ENCODE measurements around the gene VSTM2B.

The VSTM2B gene

DNA sequence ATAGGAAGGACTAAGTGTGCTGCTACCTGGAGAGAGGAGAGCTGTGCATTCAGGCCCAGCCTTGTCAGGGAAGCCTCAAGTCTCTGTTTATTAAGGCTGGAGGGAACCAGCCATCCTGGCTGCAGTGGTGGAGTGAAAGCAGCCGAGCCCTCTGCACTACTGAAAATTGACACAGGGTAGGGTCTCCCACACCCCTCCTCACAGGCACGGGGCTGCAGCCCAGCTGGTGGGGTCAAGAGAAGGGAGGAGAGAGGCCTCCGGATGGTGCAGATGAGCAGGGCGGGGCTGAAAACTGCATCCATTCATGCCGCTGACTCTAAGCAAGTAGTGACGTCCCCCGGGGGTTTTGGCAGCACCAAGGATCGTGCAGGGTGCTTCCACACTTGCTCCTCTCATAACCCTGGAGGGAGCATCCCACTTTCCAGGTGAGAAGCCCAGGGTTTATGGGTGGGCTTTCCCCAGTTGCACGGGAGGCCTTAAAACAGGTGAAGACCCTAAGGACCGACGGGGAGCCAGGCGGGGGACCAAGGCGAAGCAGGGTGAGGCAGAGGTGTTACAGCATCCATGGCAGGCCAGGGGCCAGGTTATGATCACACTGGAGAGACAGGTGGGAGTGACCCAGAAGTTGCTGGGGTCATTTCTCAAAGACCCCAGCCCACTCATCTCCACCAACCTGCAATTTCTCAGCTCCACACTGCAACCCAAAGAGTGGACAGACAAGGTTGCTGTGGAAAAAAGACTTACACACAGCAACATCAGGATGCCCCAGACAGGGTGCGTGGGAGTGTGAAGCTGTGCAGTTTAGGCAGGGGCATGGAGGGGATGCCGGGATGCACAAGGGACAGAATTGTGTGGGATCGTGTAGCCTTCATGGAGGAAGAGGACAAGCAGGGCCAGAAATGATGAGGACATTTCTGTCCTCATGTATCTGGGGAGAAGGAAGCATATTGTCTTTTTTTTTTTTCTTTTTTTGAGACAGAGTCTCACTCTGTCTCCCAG lies 36.8 kb downstream of the VSTM2B start:
- no peak overlapping the region for H3K4me3 Mint-ChIP-seq
- ATAC-seq (ENCODE audit: low read depth), result no peak
- H3K9me3 Mint-ChIP-seq, result peaks cover 9% of the 10 kb centered on the region
- no peak for DNase-seq (ENCODE audit: low spot score in 2 of 2)
- peaks cover 25% of the 10 kb centered on the region for H3K27me3 Mint-ChIP-seq
- H3K27ac Mint-ChIP-seq, result no peak overlapping the region
- H3K36me3 Mint-ChIP-seq, result no peaks in the 10 kb centered on the region
- H3K4me1 Mint-ChIP-seq, result no peaks in the 10 kb centered on the region

DNA sequence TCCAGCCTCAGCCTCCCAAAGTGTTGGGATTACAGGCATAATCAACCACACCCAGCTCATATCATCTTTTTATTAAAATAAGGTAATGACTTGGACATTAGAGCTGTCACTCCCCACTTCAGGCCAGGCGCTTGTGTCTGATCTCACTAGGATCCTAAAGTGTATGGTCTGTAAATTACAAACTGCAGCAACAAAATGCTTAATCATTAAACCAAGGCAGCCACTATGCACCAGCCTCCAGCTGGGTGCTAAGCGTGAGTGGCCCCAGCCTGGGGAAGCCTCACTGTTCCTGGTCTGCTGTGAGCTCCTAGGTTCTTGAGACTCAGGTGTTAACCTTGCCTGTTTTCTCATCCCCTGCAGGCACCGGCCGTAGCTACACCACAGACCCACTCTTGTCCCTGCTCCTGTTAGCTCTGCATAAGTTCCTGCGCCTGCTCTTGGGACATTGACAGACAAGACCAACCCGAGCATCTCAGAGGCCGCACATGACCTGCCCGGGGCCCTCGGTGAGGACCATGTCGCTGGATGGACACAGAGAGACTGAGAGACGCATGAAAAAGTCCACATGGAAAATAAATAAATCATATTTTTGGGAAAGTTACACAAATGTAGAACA lies 37.8 kb downstream of the VSTM2B start:
- Mint-ChIP-seq H3K9me3 (peaks cover 6% of the 10 kb centered on the region), H3K36me3 (no peaks in the 10 kb centered on the region), H3K4me3 (no peak overlapping the region), H3K27ac (no peak overlapping the region), H3K4me1 (no peaks in the 10 kb centered on the region), H3K27me3 (peaks cover 28% of the 10 kb centered on the region)
- no peak for DNase-seq (ENCODE audit: low spot score in 2 of 2)
- no peak for ATAC-seq (ENCODE audit: low read depth)

DNA sequence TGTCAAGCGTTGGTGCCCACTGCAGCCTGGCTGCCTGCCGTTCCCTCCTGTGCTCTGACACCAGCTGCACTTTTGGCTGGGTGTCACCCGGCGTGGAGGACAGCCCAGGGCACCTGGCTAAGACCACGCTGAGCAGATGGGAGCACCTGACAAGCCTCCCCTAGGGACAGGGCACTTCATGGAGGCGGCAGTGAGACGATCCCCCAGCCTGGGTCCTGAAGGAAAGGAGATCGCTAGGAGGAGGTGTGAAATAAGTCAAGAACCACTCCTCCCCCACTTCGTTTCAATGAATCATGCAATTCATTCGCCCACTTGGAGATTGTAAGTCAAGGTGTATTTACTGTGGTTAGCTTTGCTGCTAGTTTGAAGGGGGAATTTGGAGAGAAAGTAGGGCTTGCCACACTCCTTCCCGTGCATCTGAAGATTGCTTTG lies 38.8 kb downstream of the VSTM2B start:
- DNase-seq (ENCODE audit: low spot score in 2 of 2) (no peak), ATAC-seq (ENCODE audit: low read depth) (no peak)
- Mint-ChIP-seq H3K4me1 (no peaks in the 10 kb centered on the region), H3K36me3 (no peaks in the 10 kb centered on the region), H3K4me3 (no peak overlapping the region), H3K9me3 (peaks cover 3% of the 10 kb centered on the region), H3K27ac (no peak overlapping the region), H3K27me3 (peaks cover 28% of the 10 kb centered on the region)

DNA sequence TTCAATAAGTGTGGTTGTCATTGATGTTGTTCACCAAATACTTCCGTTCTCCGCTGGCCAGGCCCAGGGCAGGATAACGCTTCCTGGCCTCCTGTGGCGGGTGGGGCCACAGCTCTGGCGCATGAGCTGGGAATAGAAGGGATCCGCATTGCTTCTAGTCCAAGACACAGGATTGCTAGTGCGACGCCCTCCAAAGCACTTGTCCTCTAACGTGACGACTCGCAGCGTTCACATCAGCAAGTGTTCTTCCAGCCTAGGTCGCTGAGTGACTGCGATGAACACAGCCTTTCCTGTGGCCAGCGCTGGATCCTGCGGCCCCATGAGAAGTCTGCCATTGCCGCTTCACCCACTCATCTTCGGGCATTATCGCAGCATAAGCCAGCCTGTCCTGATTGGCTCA lies 39.4 kb downstream of the VSTM2B start:
- H3K4me3 Mint-ChIP-seq, result no peak overlapping the region
- no peaks in the 10 kb centered on the region for H3K36me3 Mint-ChIP-seq
- no peak overlapping the region for H3K27ac Mint-ChIP-seq
- DNase-seq (ENCODE audit: low spot score in 2 of 2) (no peak), ATAC-seq (ENCODE audit: low read depth) (no peak)
- H3K4me1 Mint-ChIP-seq, result no peaks in the 10 kb centered on the region
- H3K9me3 Mint-ChIP-seq, result peaks cover 2% of the 10 kb centered on the region
- H3K27me3 Mint-ChIP-seq, result peaks cover 28% of the 10 kb centered on the region

DNA sequence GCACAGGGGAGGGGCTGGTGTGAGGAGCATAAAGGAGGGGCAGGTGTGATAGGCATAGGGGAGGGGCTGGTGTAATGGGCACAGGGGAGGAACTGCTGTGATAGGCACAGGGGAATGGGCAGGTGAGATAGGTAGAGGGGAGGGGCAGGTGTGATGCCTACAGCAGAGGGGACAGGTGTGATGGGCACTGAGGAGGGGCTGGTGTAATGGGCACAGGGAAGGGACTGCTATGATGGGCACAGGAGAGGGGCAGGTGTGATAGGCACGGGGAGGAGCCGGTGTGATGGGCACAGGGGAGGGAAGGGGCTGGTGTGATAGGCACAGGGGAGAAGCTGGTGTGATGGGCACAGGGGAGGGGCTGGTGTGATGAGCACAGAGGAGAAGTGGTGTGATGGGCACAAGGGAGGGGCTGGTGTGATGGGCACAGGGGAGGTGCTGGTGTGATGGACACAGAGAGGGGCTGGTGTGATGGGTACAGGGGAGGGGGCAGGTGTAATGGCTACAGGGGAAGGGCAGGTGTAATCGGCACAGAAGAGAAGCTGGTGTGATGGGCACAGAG lies 40.8 kb downstream of the VSTM2B start:
- no peak overlapping the region for H3K27ac Mint-ChIP-seq
- no peaks in the 10 kb centered on the region for H3K4me1 Mint-ChIP-seq
- DNase-seq (ENCODE audit: low spot score in 2 of 2) (no peak), ATAC-seq (ENCODE audit: low read depth) (no peak)
- H3K4me3 Mint-ChIP-seq, result no peak overlapping the region
- H3K36me3 Mint-ChIP-seq, result no peaks in the 10 kb centered on the region
- peaks cover 2% of the 10 kb centered on the region for H3K9me3 Mint-ChIP-seq
- H3K27me3 Mint-ChIP-seq, result peaks cover 29% of the 10 kb centered on the region

DNA sequence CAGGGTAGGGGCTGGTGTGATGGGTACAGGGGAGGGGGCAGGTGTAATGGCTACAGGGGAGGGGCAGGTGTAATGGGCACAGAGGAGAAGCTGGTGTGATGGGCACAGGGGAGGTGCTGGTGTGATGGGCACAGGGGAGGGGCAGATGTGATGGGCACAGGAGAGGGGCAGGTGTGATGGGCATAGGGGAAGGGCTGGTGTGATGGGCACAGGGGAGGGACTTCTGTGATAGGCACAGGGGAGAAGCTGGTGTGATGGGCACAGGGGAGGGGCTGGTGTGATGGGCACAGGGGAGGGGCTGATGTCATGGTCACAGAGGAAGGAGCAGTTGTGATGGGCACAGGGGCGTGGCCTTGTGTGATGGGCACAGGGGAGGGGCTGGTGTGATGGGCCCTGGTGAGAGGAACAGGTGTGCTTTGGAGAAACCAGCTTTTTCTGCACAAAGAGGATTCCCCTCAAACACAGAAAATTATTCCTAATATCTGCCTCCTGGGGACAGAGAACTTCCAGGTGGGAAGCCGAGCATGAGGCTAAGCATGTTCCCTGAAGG lies 41.6 kb downstream of the VSTM2B start:
- H3K36me3 Mint-ChIP-seq, result no peaks in the 10 kb centered on the region
- DNase-seq (ENCODE audit: low spot score in 2 of 2) (no peak), ATAC-seq (ENCODE audit: low read depth) (no peak)
- H3K27me3 Mint-ChIP-seq, result peaks cover 31% of the 10 kb centered on the region
- H3K4me1 Mint-ChIP-seq, result no peaks in the 10 kb centered on the region
- H3K27ac Mint-ChIP-seq, result no peak overlapping the region
- H3K9me3 Mint-ChIP-seq, result peaks cover 2% of the 10 kb centered on the region
- no peak overlapping the region for H3K4me3 Mint-ChIP-seq

DNA sequence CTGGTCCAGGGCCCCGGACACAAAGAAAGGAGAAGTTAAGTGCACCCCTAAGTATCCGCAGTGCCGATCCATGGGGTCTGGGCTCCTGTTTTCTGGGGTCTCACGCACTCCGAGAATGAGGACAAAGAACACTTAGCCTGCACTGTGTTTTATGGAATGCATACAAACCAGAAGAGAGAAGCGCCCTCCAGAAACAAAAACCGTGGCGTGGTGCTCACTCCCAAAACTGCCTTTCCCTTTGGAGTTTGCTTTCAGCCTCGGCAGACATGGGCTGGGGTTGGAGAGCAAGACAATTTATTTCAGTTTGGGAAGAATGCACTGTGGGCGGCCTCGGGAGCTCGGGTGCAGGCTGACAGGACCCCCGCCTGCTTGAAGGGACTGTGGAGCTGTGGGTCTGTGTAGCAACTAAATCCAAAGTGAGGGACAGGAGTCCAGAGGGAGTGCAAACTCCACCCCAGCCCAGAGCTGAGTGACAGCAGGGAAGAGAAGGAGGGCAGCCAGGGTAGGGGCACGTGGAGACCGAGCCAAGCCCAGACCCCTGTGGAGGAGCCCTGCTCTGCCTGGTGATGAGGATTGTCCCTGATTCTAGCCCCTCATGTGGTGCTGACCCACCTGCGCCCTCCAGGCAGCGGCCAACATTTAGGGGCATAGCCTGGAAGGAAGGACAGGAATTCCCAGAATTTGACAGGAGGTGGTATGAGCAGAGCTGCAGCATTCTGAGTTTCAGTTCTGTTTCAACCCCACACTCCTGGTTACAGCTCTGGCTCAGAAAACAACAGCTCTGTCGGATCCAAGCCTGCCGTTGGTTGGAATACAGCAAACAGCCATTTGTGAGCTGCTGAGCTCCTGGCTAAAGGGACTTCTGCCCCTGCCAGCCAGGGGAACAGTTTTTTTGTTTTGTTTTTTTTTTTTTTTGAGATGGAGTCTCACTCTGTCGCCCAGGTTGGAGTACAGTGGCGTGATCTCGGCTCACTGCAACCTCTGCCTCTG lies 42.5 kb downstream of the VSTM2B start:
- Mint-ChIP-seq H3K4me3 (no peak overlapping the region), H3K27ac (no peak overlapping the region), H3K36me3 (no peaks in the 10 kb centered on the region), H3K27me3 (peaks cover 31% of the 10 kb centered on the region), H3K4me1 (no peaks in the 10 kb centered on the region), H3K9me3 (peaks cover 2% of the 10 kb centered on the region)
- ATAC-seq (ENCODE audit: low read depth) (no peak), DNase-seq (ENCODE audit: low spot score in 2 of 2) (no peak)

DNA sequence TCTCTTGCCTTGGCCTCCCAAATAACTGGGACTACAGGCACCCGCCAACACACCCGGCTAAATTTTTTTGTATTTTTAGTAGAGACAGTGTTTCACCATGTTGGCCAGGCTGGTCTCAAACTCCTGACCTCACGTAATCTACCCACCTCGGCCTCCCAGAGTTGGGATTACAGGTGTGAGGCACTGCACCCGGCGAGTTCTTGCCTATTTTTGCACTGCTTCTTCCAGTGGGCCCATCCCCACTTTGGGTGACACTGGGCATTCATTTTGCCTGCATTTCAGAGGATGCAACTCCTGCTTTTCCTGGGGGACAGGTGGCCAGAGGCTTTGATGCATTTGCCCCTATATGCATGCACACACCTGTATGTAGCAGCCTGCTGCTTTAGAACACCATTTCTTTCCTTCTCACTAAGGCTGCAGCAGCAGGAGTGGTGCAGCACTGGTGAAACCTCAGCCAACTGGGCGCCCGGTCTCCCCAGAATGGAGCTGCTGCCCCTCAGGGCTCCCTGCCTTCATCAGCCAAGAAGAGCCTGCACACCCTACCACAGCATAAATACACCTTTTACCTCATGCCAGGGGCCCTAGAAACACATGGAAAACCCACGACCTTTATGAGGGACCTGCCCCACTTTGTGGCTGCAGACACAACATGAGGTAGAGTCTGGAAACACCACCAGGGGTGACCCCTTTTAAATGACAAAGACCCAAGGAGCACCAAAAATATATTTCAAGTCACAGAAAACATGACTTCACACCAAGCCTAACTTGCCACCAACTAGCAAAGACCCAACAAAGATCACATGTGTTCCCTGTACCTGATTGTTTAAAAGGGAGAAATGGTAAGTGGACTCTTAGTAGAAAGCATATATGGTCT lies 43.5 kb downstream of the VSTM2B start:
- peaks cover 35% of the 10 kb centered on the region for H3K27me3 Mint-ChIP-seq
- DNase-seq (ENCODE audit: low spot score in 2 of 2), result no peak
- H3K4me1 Mint-ChIP-seq, result no peaks in the 10 kb centered on the region
- H3K27ac Mint-ChIP-seq, result no peak overlapping the region
- ATAC-seq (ENCODE audit: low read depth), result no peak
- no peaks in the 10 kb centered on the region for H3K36me3 Mint-ChIP-seq
- peaks cover 2% of the 10 kb centered on the region for H3K9me3 Mint-ChIP-seq
- no peak overlapping the region for H3K4me3 Mint-ChIP-seq

DNA sequence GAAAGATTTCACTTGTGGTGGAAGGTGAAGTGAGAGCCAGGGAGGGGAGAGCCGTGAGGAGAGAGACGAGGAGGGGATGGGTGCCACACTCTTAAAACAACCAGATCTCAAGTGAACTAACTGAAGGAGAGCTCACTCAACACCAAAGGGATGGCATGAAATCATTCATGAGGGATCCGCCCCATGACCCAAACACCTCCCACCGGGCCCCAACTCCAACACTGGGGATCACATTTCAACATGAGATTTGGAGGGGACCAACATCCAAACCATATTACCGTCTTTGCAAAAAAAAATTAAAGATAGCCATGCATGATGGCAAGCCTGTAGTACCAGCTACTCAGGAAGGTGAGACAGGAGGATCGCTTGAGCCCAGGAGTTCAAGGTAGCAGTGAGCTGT lies 45.4 kb downstream of the VSTM2B start:
- Mint-ChIP-seq H3K27ac (no peak overlapping the region), H3K4me3 (no peak overlapping the region), H3K36me3 (no peaks in the 10 kb centered on the region), H3K4me1 (no peaks in the 10 kb centered on the region), H3K27me3 (peaks cover 30% of the 10 kb centered on the region), H3K9me3 (peaks cover 2% of the 10 kb centered on the region)
- ATAC-seq (ENCODE audit: low read depth) (no peak), DNase-seq (ENCODE audit: low spot score in 2 of 2) (no peak)

DNA sequence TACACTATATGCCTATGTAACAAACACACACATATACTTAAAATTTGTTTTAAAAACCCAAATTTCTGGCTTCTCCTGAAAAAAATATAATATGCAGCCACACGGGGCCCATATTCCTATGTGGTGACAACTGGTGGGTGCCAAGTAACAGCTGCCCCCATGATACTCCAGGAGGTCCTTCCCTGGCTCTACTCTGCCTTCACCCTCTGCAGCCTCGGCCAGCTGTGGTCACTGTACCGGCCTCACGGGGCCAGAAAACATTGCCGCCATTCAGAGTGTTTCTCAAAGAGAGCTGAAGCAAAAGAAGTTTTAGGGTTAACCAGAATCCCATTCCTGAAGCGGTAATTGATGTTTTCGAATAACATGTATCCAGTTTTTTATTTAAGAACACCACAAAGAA lies 47.7 kb downstream of the VSTM2B start:
- ATAC-seq (ENCODE audit: low read depth), result no peak
- Mint-ChIP-seq H3K4me1 (peaks cover 3% of the 10 kb centered on the region), H3K4me3 (no peak overlapping the region), H3K9me3 (no peaks in the 10 kb centered on the region), H3K36me3 (no peaks in the 10 kb centered on the region), H3K27me3 (peaks cover 20% of the 10 kb centered on the region), H3K27ac (no peak overlapping the region)
- DNase-seq (ENCODE audit: low spot score in 2 of 2), result no peak

DNA sequence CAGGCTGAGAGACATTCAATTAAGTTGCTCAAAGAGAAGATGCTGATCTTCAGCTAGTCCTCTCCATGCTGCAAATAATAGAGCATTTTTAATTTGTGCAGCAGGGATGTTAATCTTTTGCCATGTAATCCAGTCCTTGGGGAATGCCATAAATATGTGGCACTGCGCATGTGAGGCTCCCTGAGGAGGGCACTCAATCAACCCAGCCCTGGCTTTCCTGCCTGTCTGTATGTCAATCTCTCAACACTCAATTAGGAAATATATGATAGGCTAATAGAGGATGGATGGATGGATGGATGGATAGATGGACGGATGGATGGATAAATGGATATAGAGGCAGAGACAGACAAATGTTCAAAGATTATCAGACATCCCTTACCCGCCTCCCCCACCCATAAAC lies 48.7 kb downstream of the VSTM2B start:
- Mint-ChIP-seq H3K4me3 (no peak overlapping the region), H3K9me3 (no peaks in the 10 kb centered on the region), H3K4me1 (peaks cover 3% of the 10 kb centered on the region), H3K36me3 (no peaks in the 10 kb centered on the region), H3K27me3 (peaks cover 24% of the 10 kb centered on the region), H3K27ac (no peak overlapping the region)
- DNase-seq (ENCODE audit: low spot score in 2 of 2) (no peak), ATAC-seq (ENCODE audit: low read depth) (no peak)

DNA sequence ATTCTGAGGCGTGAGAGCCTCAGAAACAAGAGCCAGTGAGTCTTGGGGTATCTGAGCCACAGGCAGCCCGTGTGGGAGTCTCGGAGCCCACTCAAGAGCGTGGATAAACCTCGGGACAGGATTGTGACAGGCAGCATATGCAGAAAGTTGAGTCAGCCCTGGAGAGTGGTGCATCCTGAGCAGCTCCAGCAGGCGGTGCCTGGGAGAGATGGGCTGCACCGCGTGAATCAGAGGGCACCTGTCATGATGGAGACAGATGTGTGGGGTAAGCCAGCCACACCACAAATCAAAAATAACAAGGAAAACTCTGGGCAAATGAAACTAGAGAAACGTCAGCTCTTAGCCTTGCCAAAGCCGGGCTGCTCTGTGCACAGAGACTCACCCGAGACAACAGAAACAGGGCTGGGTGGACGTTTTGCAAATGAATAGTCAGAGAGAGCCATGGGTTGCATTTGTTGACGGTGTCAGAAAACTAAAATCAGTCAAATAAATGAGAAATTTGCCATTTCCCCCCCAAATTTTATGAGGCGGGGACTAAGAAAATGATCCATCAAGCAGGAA lies 50.3 kb downstream of the VSTM2B start:
- Mint-ChIP-seq H3K4me1 (peaks cover 3% of the 10 kb centered on the region), H3K36me3 (no peaks in the 10 kb centered on the region), H3K9me3 (no peaks in the 10 kb centered on the region), H3K27me3 (peaks cover 27% of the 10 kb centered on the region), H3K27ac (no peak overlapping the region), H3K4me3 (no peak overlapping the region)
- no peak for DNase-seq (ENCODE audit: low spot score in 2 of 2)
- ATAC-seq (ENCODE audit: low read depth), result no peak
